ENCODE measurements around the gene CARMIL1.

DNA sequence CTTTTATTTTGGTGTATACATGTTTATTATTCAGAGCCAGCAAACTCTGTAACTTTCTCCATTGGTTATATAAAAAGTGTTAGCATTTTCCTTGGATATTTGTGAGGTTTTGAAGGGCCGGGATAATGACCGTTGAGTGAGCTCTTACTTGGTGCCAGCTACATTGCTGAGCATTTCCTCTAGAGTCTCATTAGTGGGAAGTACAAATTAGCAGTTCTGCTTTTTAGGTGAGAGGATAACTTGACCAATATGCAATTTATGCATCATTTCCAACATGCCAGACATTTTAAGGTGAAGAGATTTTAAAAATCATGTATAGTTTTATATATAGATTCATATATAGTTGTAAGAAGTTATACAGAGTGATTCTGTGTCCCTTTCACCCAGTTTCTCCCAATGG lies 84.3 kb downstream of the CARMIL1 start:
- no peak for TF ChIP-seq POLR2A (IDR thresholded peaks at IDR 0.05)
- TF ChIP-seq, protein P1, sequence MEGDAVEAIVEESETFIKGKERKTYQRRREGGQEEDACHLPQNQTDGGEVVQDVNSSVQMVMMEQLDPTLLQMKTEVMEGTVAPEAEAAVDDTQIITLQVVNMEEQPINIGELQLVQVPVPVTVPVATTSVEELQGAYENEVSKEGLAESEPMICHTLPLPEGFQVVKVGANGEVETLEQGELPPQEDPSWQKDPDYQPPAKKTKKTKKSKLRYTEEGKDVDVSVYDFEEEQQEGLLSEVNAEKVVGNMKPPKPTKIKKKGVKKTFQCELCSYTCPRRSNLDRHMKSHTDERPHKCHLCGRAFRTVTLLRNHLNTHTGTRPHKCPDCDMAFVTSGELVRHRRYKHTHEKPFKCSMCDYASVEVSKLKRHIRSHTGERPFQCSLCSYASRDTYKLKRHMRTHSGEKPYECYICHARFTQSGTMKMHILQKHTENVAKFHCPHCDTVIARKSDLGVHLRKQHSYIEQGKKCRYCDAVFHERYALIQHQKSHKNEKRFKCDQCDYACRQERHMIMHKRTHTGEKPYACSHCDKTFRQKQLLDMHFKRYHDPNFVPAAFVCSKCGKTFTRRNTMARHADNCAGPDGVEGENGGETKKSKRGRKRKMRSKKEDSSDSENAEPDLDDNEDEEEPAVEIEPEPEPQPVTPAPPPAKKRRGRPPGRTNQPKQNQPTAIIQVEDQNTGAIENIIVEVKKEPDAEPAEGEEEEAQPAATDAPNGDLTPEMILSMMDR (IDR thresholded peaks at IDR 0.05) = no peak

All from breast epithelium (tissue), 3 donors.